Testis (tissue), 3 donors: ENCODE results near the gene ITIH5. TPM values are rescaled to one million over a fixed set of nuclear protein-coding genes. Genes with fewer than 3 reads are reported as not detected.

Experiments
- DNase-seq: peaks from one replicate; pipeline ENCODE4 v3.0.0-alpha.2; 2019
- H3K27ac ChIP-seq, 2 donors: fragments of 200-600 bp; sonication (generic); one replicate each; pipeline ENCODE4 v1.5.1; 2019
- H3K27me3 ChIP-seq: fragments of 200-600 bp; sonication (generic); one replicate; pipeline ENCODE4 v1.5.1; 2019
- H3K36me3 ChIP-seq: fragments of 200-600 bp; sonication (generic); one replicate; pipeline ENCODE4 v1.5.1; 2017; ENCODE audit warnings: low read depth; ENCODE audit errors: missing control alignments
- H3K4me1 ChIP-seq: fragments of 200-600 bp; sonication (generic); one replicate; pipeline ENCODE4 v1.5.1; 2019
- H3K4me3 ChIP-seq, 2 donors: fragments of 200-600 bp; sonication (generic); one replicate each; pipeline ENCODE4 v1.5.1; 2017 to 2019
- H3K9me3 ChIP-seq: fragments of 200-600 bp; sonication (generic); one replicate; pipeline ENCODE4 v1.5.1; 2017
- POLR2A ChIP-seq: fragments of 450-650 bp; IDR thresholded peaks from one replicate; pipeline ENCODE4 v1.6.1; 2017; ENCODE audit warnings: antibody characterized with exemption, mild to moderate bottlenecking, moderate library complexity
- WGBS, 2 donors: methylation state at CpG; one replicate each; pipeline ENCODE4 v1.1.5; 2018; 5-methylcytosine and 5-hydroxymethylcytosine counted together
- intact Hi-C: fragments of 100-400 bp; cut with DNase I; formaldehyde crosslinking; loops from one replicate; pipeline ENCODE4 v1.15.1; 2023; ENCODE audit warnings: low total_unique reads
- polyA plus RNA-seq: library from polyadenylated mRNA; stranded (reverse); fragments of 350-450 nt; fragmentation: Illumina TruSeq; extraction: RNeasy Lipid Tissue Mini Kit (QIAGEN cat#74804); gene quantifications from one replicate; pipeline ENCODE4 v1.2.3, GENCODE V29; 2014; ENCODE audit warnings: low read depth, low replicate concordance; ENCODE audit not compliant: insufficient read depth
- total RNA-seq, 2 donors: library from RNA; depleted of rRNA; stranded (reverse); fragments of >200 nt; gene quantifications; one replicate each; pipeline ENCODE4 v1.2.3, GENCODE V29; 2016
- TF ChIP-seq, protein P1 (sequence below), 3 experiments: fragments of 450-650 bp in 2 of 3; fragments of 200-600 bp in 1 of 3; sonication (generic) in 1 of 3; IDR thresholded peaks; one replicate each; pipeline ENCODE4 v1.5.1; 2016 to 2019; ENCODE audit warnings: antibody characterized with exemption in 3 of 3, mild to moderate bottlenecking in 2 of 3, moderate library complexity in 1 of 3

The ITIH5 gene
- total and polyA plus RNA-seq, 3 donors from 2014 or later: 28.0 to 38.1 (median 28.0) TPM

DNA sequence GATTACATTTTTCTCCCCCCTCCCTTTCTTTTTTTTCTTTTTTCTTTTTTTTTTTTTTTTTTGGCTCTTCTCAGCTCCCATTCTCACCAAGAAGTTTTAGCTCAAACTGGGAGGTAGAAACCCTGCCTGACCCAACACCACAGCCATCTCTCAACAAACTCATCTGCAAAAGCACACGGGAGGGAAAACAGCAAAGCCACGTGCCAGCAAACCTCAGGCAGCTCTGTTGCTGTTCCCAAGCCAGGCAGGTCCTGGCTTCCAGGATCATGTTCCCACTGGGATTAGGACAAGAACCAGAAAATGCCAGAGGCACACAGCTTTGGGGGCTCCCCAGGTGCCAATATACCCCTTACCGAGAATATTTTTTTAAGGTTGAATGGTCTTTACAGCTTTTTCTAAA lies 56.7 kb downstream of the ITIH5 start:
- Histone ChIP-seq H3K27me3 (no peaks in the 10 kb centered on the region), H3K4me1 (no peaks in the 10 kb centered on the region), H3K9me3 (no peaks in the 10 kb centered on the region), H3K4me3 (no peak overlapping the region), H3K27ac (no peak overlapping the region), H3K36me3 (no peaks in the 10 kb centered on the region)
- intact Hi-C loops: no loop called here
- 63 to 65% methylated on average over 3 of the region's 3 CpGs for WGBS, 2 donors
- no peak for DNase-seq
- TF ChIP-seq, protein P1, sequence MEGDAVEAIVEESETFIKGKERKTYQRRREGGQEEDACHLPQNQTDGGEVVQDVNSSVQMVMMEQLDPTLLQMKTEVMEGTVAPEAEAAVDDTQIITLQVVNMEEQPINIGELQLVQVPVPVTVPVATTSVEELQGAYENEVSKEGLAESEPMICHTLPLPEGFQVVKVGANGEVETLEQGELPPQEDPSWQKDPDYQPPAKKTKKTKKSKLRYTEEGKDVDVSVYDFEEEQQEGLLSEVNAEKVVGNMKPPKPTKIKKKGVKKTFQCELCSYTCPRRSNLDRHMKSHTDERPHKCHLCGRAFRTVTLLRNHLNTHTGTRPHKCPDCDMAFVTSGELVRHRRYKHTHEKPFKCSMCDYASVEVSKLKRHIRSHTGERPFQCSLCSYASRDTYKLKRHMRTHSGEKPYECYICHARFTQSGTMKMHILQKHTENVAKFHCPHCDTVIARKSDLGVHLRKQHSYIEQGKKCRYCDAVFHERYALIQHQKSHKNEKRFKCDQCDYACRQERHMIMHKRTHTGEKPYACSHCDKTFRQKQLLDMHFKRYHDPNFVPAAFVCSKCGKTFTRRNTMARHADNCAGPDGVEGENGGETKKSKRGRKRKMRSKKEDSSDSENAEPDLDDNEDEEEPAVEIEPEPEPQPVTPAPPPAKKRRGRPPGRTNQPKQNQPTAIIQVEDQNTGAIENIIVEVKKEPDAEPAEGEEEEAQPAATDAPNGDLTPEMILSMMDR (IDR thresholded peaks at IDR 0.05): no peak
- TF ChIP-seq POLR2A: no peak

DNA sequence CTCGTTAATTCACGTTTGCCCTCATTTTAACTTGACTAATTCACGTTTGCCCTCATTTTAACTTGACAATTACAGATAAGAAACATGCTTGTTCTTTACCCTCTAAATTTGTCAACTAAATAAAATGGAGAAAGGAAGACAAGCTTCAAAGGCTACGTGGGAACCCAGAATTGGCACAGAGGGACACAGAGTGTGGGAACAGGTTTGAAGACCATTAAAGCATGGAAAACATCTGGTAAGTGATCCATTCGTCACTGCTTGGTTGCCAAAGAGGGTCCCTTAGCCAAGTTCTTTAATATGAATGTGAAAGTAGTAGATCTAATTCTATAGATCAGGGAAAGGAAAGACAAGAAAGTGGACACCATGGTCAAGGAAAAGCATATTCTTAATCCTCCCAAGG lies 57.2 kb downstream of the ITIH5 start:
- Histone ChIP-seq H3K27me3 (no peaks in the 10 kb centered on the region), H3K4me1 (no peaks in the 10 kb centered on the region), H3K4me3 (no peak overlapping the region), H3K27ac (no peak overlapping the region), H3K36me3 (no peaks in the 10 kb centered on the region), H3K9me3 (no peaks in the 10 kb centered on the region)
- intact Hi-C loops: no loop called here
- no peak for DNase-seq
- WGBS, 2 donors: 86 to 89% methylated on average over 5 of the region's 5 CpGs
- TF ChIP-seq, protein P1 (IDR thresholded peaks at IDR 0.05): no peak
- TF ChIP-seq POLR2A: no peak

DNA sequence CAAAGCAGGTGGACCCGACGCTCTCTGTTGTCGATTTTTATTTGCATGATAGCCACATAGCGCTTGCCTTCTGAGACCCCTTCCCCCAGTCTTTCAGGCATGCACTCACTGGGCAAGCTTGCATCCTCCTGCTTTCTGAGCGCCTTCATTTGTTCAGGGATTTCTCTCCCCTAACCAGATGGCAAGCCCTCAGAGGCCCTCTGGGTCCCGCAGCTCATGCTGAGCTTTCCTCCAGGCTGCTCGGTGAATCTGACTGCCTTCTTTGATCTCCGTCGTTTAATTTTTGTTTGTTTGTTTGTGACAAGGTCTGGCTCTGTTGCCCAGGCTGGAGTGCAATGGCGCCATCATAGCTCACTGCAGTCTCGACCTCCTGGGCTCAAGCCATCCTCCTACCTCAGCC lies 58.8 kb downstream of the ITIH5 start:
- Histone ChIP-seq H3K4me1 (no peaks in the 10 kb centered on the region), H3K4me3 (no peak overlapping the region), H3K9me3 (no peaks in the 10 kb centered on the region), H3K36me3 (no peaks in the 10 kb centered on the region), H3K27ac (no peak overlapping the region), H3K27me3 (no peaks in the 10 kb centered on the region)
- TF ChIP-seq, protein P1 (IDR thresholded peaks at IDR 0.05): no peak
- TF ChIP-seq POLR2A: no peak
- no peak for DNase-seq
- intact Hi-C loops: no loop called here
- 89 to 92% methylated on average over 11 of the region's 11 CpGs for WGBS, 2 donors

DNA sequence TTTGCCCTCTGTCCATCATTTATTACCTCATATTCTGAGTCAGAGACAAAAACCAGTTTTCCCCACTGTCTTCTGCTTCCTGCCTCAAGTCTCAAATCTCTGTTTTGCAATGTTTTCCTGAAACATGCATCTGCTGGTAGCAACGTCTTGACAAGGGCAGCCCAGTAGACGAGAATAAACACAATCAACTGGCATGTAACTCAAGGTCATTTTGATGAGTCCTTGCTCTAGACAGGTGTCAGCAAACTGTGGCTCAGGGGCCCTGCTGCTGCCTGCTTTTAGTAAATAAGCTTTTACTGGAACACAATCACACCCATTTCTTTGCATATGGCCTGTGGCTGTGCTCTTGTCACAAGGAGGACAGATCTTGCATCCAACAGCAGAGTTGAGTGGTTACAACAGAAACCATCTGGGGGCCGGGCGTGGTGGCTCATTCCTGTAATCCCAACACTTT lies 59.8 kb downstream of the ITIH5 start:
- DNase-seq: no peak
- Histone ChIP-seq H3K9me3 (no peaks in the 10 kb centered on the region), H3K36me3 (no peaks in the 10 kb centered on the region), H3K4me1 (no peaks in the 10 kb centered on the region), H3K27ac (no peak overlapping the region), H3K27me3 (no peaks in the 10 kb centered on the region), H3K4me3 (no peak overlapping the region)
- TF ChIP-seq POLR2A: no peak
- TF ChIP-seq, protein P1 (IDR thresholded peaks at IDR 0.05): no peak
- 62 to 88% methylated on average over 4 of the region's 4 CpGs for WGBS, 2 donors
- intact Hi-C loops: no loop called here

DNA sequence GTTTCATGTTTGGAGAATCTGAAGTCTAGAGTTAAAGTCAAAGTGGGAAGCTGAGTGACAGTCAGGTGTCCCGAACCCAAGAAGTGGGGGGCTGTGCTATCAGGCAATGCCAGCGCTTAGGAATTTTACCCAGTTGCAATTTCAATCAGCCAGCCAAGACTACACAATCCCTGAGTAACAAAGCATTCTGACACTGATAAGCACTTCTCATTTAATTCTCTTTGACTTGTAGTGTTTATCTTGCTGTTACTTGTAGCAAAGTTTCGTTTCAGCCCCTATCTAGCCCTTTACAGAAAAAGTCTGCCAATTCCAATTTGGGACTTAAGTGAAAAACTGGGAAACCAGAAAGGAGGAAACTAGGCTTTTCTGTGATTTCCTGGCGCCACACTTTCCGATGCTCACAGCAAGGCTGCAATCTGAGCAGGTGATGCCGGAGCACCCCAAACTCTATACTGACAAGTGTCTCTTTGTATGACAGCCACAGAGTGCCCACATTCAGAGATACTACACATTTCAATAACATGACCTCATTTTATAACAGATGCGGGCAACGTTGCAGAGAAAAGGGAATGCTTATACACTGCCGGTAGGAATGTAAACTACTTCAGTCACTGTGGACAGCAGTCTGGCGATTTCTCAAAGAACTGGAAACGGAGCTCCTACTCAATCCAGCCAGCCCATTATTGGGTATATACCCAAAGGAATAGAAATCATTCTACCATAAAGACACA lies 61.0 kb downstream of the ITIH5 start:
- H3K4me1 ChIP-seq: no peaks in the 10 kb centered on the region
- no peak for TF ChIP-seq POLR2A
- TF ChIP-seq, protein P1 (IDR thresholded peaks at IDR 0.05): no peak

More for the DNA sequence above, 61.0 kb downstream of the ITIH5 start:
- DNase-seq: peak; percentile 32
- 58 to 73% methylated on average over 11 of the region's 11 CpGs for WGBS, 2 donors
- Histone ChIP-seq H3K9me3 (no peaks in the 10 kb centered on the region), H3K36me3 (no peaks in the 10 kb centered on the region), H3K27me3 (no peaks in the 10 kb centered on the region), H3K27ac (no peak overlapping the region), H3K4me3 (no peak overlapping the region)
- intact Hi-C loops: no loop called here
